ENCODE data around the gene ZFHX3.

DNA sequence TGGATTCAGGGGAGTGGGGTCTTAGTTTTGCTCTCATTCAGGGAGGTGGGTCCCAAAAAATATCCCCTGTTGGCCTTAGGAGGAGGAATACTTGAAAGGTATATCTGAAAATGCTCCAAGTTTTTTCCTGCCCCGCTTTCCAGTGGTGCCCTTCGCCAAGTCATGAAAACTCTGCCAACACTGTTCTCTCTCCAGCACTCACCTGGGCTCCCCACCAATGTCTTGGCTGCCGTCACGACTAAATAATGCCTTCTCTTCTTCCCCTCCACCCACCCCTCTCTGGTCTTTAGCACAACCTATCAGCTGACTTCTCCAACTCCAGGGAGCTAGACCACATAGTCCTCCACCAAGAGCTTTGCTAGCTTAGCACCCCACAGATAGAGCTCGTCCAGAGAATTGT, 30.6 kb downstream of the ZFHX3 start:
- TF ChIP-seq, protein P1, sequence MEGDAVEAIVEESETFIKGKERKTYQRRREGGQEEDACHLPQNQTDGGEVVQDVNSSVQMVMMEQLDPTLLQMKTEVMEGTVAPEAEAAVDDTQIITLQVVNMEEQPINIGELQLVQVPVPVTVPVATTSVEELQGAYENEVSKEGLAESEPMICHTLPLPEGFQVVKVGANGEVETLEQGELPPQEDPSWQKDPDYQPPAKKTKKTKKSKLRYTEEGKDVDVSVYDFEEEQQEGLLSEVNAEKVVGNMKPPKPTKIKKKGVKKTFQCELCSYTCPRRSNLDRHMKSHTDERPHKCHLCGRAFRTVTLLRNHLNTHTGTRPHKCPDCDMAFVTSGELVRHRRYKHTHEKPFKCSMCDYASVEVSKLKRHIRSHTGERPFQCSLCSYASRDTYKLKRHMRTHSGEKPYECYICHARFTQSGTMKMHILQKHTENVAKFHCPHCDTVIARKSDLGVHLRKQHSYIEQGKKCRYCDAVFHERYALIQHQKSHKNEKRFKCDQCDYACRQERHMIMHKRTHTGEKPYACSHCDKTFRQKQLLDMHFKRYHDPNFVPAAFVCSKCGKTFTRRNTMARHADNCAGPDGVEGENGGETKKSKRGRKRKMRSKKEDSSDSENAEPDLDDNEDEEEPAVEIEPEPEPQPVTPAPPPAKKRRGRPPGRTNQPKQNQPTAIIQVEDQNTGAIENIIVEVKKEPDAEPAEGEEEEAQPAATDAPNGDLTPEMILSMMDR (IDR thresholded peaks at IDR 0.05; ENCODE audit: poor library complexity, severe bottlenecking) = no peak
- TF ChIP-seq MXI1 (conservative IDR thresholded peaks at IDR 0.05; ENCODE audit: poor library complexity, severe bottlenecking) = no peak
- TF ChIP-seq, protein P2, sequence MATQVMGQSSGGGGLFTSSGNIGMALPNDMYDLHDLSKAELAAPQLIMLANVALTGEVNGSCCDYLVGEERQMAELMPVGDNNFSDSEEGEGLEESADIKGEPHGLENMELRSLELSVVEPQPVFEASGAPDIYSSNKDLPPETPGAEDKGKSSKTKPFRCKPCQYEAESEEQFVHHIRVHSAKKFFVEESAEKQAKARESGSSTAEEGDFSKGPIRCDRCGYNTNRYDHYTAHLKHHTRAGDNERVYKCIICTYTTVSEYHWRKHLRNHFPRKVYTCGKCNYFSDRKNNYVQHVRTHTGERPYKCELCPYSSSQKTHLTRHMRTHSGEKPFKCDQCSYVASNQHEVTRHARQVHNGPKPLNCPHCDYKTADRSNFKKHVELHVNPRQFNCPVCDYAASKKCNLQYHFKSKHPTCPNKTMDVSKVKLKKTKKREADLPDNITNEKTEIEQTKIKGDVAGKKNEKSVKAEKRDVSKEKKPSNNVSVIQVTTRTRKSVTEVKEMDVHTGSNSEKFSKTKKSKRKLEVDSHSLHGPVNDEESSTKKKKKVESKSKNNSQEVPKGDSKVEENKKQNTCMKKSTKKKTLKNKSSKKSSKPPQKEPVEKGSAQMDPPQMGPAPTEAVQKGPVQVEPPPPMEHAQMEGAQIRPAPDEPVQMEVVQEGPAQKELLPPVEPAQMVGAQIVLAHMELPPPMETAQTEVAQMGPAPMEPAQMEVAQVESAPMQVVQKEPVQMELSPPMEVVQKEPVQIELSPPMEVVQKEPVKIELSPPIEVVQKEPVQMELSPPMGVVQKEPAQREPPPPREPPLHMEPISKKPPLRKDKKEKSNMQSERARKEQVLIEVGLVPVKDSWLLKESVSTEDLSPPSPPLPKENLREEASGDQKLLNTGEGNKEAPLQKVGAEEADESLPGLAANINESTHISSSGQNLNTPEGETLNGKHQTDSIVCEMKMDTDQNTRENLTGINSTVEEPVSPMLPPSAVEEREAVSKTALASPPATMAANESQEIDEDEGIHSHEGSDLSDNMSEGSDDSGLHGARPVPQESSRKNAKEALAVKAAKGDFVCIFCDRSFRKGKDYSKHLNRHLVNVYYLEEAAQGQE (IDR thresholded peaks at IDR 0.05; ENCODE audit: borderline replicate concordance) = no peak
- TF ChIP-seq POLR2AphosphoS5 (IDR thresholded peaks at IDR 0.05) = no peak
- no peak for TF ChIP-seq EP300 (conservative IDR thresholded peaks at IDR 0.05; ENCODE audit: poor library complexity, severe bottlenecking)
- no peak for TF ChIP-seq EZH2 (IDR thresholded peaks at IDR 0.05; ENCODE audit: borderline replicate concordance, insufficient read depth, low read length, poor library complexity, severe bottlenecking)
- no peak for TF ChIP-seq TAF1 (IDR thresholded peaks at IDR 0.05; ENCODE audit: low read depth)
- no peak for TF ChIP-seq RAD21 (conservative IDR thresholded peaks at IDR 0.05)
- TF ChIP-seq SMC3 (conservative IDR thresholded peaks at IDR 0.05; ENCODE audit: poor library complexity) = no peak

Measured in neural cell (in vitro differentiated cells).